HPDE6-E6E7 (cell line): ENCODE measurements around the gene INSIG1.

Source experiments
- DNase-seq: peaks from one replicate; pipeline ENCODE4 v3.0.0; 2011; ENCODE audit warnings: missing footprints; ENCODE audit errors: extremely low spot score

Gene INSIG1

GRCh38 chr7:155266440-155266839 is 31.2 kb upstream of the INSIG1 start:
- DNase-seq: no peak

GRCh38 chr7:155267023-155267422 is 30.7 kb upstream of the INSIG1 start:
- DNase-seq: no peak

DNA sequence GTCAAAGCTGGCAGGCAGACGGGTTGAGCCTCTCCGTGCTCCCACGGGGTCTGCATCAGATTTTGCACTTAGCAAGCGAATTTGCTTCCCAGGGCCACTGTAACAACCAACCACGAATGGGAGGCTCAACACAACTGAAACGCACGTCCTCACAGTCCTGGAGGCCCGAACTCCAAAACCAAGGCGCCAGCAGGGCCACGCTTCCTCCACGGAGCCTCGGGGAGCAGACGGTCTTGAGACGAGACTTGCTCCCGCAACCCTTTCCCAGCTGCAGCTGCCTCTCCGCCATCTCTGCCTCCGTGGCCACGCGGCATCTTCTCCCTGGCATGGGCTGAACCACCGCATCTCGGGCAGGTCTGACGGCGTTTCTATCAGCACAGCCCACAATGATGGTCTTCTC is 30.2 kb upstream of the INSIG1 start:
- no peak for DNase-seq

GRCh38 chr7:155268211-155268610 is 29.5 kb upstream of the INSIG1 start:
- DNase-seq: no peak

GRCh38 chr7:155268921-155269650 is 28.6 kb upstream of the INSIG1 start:
- DNase-seq: no peak

DNA sequence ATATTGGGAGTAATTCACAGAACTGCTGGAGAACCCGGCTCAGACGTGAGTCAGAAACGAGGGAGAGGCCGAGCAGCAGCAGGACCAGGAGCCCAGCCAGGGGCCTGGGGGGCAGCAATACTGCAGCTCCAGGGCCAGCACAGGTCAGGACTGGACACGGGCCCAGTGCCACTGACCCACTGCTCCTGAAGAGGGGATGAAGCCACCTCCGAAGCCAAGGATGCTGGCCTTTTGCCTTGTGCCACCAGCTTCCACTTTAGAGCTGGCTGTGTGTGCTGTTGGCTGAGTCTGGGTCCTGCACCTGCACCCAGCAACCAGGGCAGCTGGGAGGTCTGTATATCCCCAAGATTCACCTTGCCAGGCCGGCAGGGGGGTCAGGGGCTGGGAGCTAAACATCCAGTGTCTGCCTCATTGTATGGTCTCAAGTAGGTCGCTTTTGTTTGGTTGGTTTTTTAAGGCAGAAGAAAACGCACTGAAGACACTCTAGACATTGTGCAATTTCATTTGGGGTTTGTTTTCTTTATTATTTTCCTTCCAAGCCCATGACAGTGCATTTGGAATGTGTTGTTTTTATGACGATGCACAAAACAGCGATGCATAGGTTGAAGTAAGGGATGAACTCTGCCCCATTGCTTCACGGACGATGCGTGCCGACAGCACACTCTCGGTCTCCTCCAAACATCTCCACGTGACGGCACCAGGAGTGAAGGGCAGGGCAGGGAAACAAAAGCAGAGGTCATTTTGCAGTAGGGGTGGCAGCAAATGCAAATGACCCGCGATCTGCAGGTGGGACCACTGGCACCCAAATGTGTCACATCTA is 27.7 kb upstream of the INSIG1 start:
- no peak for DNase-seq

- no peak for DNase-seq
Measured at GRCh38 chr7:155270861-155271260, 26.8 kb upstream of the INSIG1 start.

DNA sequence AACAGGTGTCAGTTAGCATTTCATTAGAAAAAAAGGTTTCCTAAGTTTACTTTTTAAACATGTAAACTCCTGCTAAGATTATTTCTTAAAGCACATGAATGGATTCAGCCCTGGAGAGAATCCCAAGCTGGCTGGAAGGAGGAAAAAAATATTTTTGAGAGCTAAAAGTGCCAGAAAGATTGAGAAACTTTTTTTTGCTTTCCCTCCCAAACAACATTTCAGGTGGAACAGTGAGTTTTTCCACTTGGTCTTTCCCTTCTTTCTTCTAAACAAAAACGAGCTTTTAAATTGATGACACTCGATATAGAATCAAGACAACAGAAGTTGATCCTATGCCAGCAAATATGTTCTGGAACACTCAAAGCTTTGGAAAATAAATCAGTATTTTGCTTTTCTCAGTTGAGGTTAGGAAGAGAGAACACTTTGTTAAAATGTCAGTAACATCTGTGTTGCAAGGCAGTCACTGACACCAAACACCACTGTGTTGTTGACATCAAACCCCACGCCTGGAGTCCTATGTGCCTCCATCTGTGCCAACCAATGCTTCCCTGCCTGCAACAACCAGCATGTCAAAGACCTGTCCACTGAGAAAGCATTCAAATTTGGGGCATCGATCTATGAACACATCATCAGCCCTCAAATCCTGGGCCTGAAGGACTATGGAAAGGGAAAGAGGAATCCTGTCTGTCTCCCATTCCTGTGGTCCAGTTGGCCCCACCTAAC is 22.9 kb upstream of the INSIG1 start:
- no peak for DNase-seq

- no peak for DNase-seq
Measured at GRCh38 chr7:155276042-155276799, 21.5 kb upstream of the INSIG1 start.

DNA sequence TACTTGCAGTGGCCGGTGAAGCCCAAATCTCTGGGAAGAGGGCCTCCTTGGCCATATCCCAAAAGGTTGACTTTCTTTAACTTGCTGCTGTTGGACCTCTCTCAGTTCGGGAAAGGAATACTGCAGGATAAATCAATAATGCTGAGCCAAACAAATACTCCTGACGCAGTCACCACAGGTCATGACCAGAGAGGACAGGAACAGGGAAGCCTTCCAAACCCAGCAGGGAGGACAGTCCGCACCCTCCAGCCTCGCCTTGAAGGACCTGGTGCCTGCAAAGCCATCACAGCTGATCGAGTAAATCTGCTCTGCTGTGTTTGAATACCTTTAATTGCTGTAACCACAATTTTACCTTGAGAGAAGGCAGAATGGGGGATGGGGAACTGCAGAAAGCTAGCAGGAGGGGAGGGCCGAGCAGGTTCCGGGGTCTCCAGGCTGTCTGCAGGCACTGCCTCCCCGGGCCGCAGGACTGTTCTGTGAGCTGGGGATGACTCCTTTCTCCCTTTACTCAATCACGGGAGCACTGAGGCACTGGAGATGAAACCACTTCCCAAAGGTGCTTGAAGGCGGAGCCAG is 20.8 kb upstream of the INSIG1 start:
- no peak for DNase-seq

DNA sequence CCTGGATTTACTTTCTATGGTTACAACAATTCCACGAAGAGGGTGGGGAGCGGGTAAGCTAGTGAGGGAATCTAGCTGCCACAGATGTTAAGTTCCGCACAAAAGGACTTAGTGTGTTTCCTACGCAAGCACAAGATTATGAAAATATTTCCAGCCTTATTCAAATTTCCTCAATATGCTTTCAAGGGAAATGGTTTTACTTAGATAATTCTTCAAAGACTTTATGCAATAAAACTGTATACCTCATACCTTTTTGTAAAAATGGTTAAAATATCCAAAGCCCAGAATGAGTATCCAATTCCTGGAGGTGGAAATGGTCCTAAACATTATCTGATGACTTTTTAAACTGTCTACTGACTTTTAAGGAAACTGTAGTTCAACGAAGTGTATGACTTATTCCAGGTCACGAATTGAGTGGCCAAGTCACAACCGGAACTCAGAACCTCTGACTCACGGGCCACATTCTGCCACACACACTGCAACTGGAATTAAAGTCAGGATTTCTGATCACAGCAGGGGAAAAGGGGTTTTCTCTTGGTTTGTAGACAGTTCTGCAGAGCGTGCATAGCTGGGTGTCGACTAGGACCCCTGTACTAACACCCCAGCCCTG is 20.2 kb upstream of the INSIG1 start:
- DNase-seq: no peak

DNA sequence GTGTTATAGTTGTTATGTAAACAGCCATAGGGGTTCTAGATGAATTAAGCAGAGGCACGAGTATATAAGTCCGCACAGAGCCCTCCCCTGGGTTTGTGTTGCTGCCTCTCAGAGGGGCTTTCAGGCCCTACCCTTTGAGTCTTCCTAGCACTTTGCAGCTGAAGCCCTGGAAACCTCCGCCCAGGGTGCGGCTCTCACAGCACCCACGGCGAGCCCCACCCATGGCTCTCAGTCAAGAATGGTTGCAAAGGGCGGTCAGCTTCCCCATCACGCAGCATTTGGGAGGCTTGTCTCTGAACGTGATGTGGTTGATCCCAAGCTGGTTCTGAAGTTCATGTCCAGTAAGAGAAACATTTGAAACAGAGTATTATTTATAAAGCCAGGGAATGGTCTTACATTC is 18.8 kb upstream of the INSIG1 start:
- no peak for DNase-seq

GRCh38 chr7:155279787-155280445 is 17.8 kb upstream of the INSIG1 start:
- no peak for DNase-seq

GRCh38 chr7:155280446-155281397 is 17.0 kb upstream of the INSIG1 start:
- DNase-seq: no peak

GRCh38 chr7:155281398-155281969 is 16.2 kb upstream of the INSIG1 start:
- DNase-seq: no peak

DNA sequence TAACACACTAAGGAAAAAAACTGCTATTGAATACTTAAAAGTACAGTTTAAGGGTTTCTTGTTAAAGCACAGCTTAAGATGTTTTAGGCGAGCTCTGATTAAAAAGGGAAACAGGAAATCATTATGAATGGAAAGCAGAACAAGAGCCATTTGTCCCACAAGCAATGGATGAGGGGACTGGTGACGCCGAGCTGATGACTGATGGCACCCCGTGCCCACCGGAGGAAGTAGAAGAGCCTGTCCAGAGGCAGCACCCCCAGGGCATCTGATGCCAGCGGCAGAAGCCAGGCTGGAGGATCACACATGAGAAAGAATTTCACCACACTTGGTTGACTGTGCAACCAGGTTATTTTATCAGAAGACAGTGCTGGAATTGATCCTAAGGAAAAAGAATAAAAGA is 15.0 kb upstream of the INSIG1 start:
- DNase-seq: no peak

DNA sequence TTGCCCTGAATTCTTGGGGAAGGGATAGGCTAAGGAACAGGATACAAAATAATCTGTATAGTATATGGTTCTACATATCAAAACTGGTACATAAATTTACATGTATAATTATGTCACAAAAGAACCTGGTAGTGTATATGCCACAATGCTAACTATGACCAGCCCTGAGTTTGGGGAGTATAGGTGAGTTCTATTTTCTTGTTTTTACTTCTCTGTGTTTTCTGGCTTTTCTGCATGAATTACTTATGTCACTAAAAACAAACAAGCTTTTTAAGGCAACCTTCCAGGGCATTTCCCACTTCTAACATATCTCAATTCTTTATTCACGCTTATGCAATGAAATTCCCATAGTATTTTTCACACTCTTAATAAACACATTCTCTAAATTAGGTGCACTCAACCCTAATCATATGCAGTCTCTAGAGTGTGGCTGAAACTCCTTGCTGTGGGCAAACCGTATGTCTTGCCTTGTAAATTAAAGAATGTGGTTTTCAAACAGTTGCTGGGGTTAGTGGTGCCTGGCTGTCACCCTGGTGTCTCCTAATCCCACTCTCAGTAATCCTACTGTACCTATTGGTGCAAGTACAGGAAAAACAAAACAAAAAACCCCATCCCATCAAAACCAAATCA is 14.0 kb upstream of the INSIG1 start:
- DNase-seq: no peak

- DNase-seq: no peak
Measured at GRCh38 chr7:155284496-155285274, 13.0 kb upstream of the INSIG1 start.
